ENCODE results near the gene IMP4.

- no peak for TF ChIP-seq CTCF (IDR thresholded peaks at IDR 0.05; ENCODE audit: low read depth, low read length)
- no peak for TF ChIP-seq EZH2phosphoT487 (IDR thresholded peaks at IDR 0.05; ENCODE audit: low read depth)
Measured at GRCh38 chr2:130344578-130344977, 1.9 kb downstream of the IMP4 start.
